Fibroblast of lung (primary cell): ENCODE results near the gene LAMP2. TPM values are rescaled to one million over a fixed set of nuclear protein-coding genes. Genes with fewer than 3 reads are reported as not detected.

Source experiments
- DNase-seq, 2 donors: peaks; one replicate each; pipeline versions ENCODE4 v3.0.0 to v3.0.0-alpha.2; 2010; ENCODE audit warnings: low read depth in 2 of 2
- H2AFZ ChIP-seq: 2 replicates; pipeline ENCODE4 v1.5.1; 2012; ENCODE audit warnings: low read length, control low read depth, inconsistent platforms
- H3K27ac ChIP-seq: 2 replicates; pipeline ENCODE4 v1.5.1; 2011; ENCODE audit warnings: low read length, control low read depth; ENCODE audit not compliant: insufficient read depth
- H3K27me3 ChIP-seq: 2 replicates; pipeline ENCODE4 v1.5.1; 2011; ENCODE audit warnings: mild to moderate bottlenecking, low read length; ENCODE audit not compliant: control insufficient read depth, insufficient read depth
- H3K36me3 ChIP-seq: 2 replicates; pipeline ENCODE4 v1.5.1; 2011; ENCODE audit warnings: low read length; ENCODE audit not compliant: control insufficient read depth, insufficient read depth
- H3K4me1 ChIP-seq: 2 replicates; pipeline ENCODE4 v1.5.1; 2011; ENCODE audit warnings: low read length; ENCODE audit not compliant: control insufficient read depth, insufficient read depth; ENCODE audit errors: extremely low read depth
- H3K4me2 ChIP-seq: 2 replicates; pipeline ENCODE4 v1.5.1; 2011; ENCODE audit warnings: low read length, control low read depth; ENCODE audit not compliant: insufficient read depth; ENCODE audit errors: extremely low read depth
- H3K4me3 ChIP-seq, 4 experiments: fragments of 200-600 bp in 1 of 4; sonication (generic) in 1 of 4; replicated peaks in 1 of 4; 2 replicates each; pipeline ENCODE4 v1.5.1; 2011 to 2016; ENCODE audit warnings: low read length in 4 of 4, low read depth in 3 of 4, mild to moderate bottlenecking in 3 of 4, control low read depth in 2 of 4, inconsistent platforms in 1 of 4, mixed read lengths in 1 of 4; ENCODE audit not compliant: insufficient read depth in 1 of 4; ENCODE audit errors: control extremely low read depth in 1 of 4
- H3K79me2 ChIP-seq: 2 replicates; pipeline ENCODE4 v1.5.1; 2012; ENCODE audit warnings: mild to moderate bottlenecking, low read length, inconsistent platforms; ENCODE audit not compliant: control insufficient read depth, insufficient read depth
- H3K9ac ChIP-seq: 2 replicates; pipeline ENCODE4 v1.5.1; 2011; ENCODE audit warnings: mild to moderate bottlenecking, low read length, control low read depth; ENCODE audit not compliant: insufficient read depth
- H3K9me3 ChIP-seq: 2 replicates; pipeline ENCODE4 v1.5.1; 2012; ENCODE audit warnings: low read depth, low read length; ENCODE audit not compliant: control insufficient read depth, insufficient read depth
- H4K20me1 ChIP-seq: 2 replicates; pipeline ENCODE4 v1.5.1; 2011; ENCODE audit warnings: low read length; ENCODE audit not compliant: control insufficient read depth, insufficient read depth; ENCODE audit errors: extremely low read depth
- CTCF ChIP-seq, 2 donors: IDR thresholded peaks in 1 of 2; conservative IDR thresholded peaks in 1 of 2; 1 replicate in 1 of 2; 2 replicates in 1 of 2; pipeline ENCODE4 v1.5.1; 2011 to 2012; ENCODE audit warnings: low read length in 2 of 2, control low read depth in 1 of 2, inconsistent platforms in 1 of 2, low read depth in 1 of 2, mild to moderate bottlenecking in 1 of 2
- EZH2 ChIP-seq: IDR thresholded peaks from 2 replicates; pipeline ENCODE4 v1.5.1; 2012; ENCODE audit warnings: low read length, control low read depth, mild to moderate bottlenecking; ENCODE audit errors: missing control alignments
- polyA minus RNA-seq: library from RNA; depleted of rRNA, polyadenylated mRNA; stranded (reverse); fragments of >200 nt; gene quantifications from 2 replicates; pipeline ENCODE4 v1.2.3, GENCODE V29; 2011; ENCODE audit warnings: low replicate concordance
- polyA plus RNA-seq, 2 donors: library from polyadenylated mRNA; depleted of rRNA in 1 of 2; stranded (reverse) in 1 of 2; unstranded in 1 of 2; fragments of >200 nt; gene quantifications; 2 replicates each; pipeline ENCODE4 v1.2.1, GENCODE V29; 2011 to 2012; ENCODE audit warnings: missing spikeins in 1 of 2
- total RNA-seq: library from RNA; depleted of rRNA; stranded (reverse); fragments of >200 nt; gene quantifications from 2 replicates; pipeline ENCODE4 v1.2.1, GENCODE V29; 2014

LAMP2 gene
- total RNA-seq (172 and 182 TPM in 2 replicates), polyA plus RNA-seq (159 and 196 TPM in 2 replicates), polyA minus RNA-seq (12.5 and 22.3 TPM in 2 replicates)
- polyA plus RNA-seq (2012), result 109 and 126 TPM in 2 replicates

- Histone ChIP-seq H3K79me2 (peaks cover 31% of the 10 kb centered on the region), H4K20me1 (no peaks in the 10 kb centered on the region), H2AFZ (no peak within 1 kb of the TSS), H3K9me3 (no peaks in the 10 kb centered on the region), H3K4me3 (peak within 1 kb of the TSS; percentile 75 to 91 (median 78)), H3K4me1 (no peaks in the 10 kb centered on the region), H3K27ac (peak within 1 kb of the TSS; percentile 86), H3K4me2 (peak within 1 kb of the TSS; percentile 75), H3K36me3 (no peaks in the 10 kb centered on the region), H3K9ac (peak within 1 kb of the TSS; percentile 68), H3K27me3 (no peaks in the 10 kb centered on the region)
- TF ChIP-seq CTCF (conservative IDR thresholded peaks at IDR 0.05 in 1 of 2, IDR thresholded peaks at IDR 0.05 in 1 of 2; ENCODE audit: low read depth in 1 of 2, low read length in 2 of 2) (no peak), EZH2 (no peak)
- peak; percentile 88 to 92 for DNase-seq
Measured at GRCh38 chrX:120468825-120469525, at the start of gene LAMP2. TSS of gene LAMP2 (minus strand) at chrX:120469296. CDS start at chrX:120469169, 127 bp downstream.

GRCh38 chrX:120517936-120518335 is 48.8 kb upstream of the LAMP2 start:
- Histone ChIP-seq H3K36me3 (no peaks in the 10 kb centered on the region), H3K79me2 (no peaks in the 10 kb centered on the region), H3K27ac (peak overlapping the region; percentile 51), H3K4me1 (no peaks in the 10 kb centered on the region), H3K9me3 (no peaks in the 10 kb centered on the region), H3K9ac (no peak overlapping the region), H4K20me1 (no peaks in the 10 kb centered on the region), H3K4me3 (no peak overlapping the region), H2AFZ (no peak overlapping the region), H3K27me3 (no peaks in the 10 kb centered on the region), H3K4me2 (no peak overlapping the region)
- TF ChIP-seq CTCF (conservative IDR thresholded peaks at IDR 0.05 in 1 of 2, IDR thresholded peaks at IDR 0.05 in 1 of 2; ENCODE audit: low read depth in 1 of 2, low read length in 2 of 2) (no peak), EZH2 (no peak)
- peak; percentile 76 to 85 for DNase-seq

- no peak overlapping the region for H3K4me2 ChIP-seq
- H3K4me1 ChIP-seq, result no peaks in the 10 kb centered on the region
- H3K9me3 ChIP-seq, result no peaks in the 10 kb centered on the region
- no peaks in the 10 kb centered on the region for H3K36me3 ChIP-seq
- DNase-seq, result peak; percentile 8 to 34
- TF ChIP-seq CTCF (conservative IDR thresholded peaks at IDR 0.05 in 1 of 2, IDR thresholded peaks at IDR 0.05 in 1 of 2; ENCODE audit: low read depth in 1 of 2, low read length in 2 of 2) (peak in 1 of 2 donors; percentile 34), EZH2 (no peak)
- H4K20me1 ChIP-seq, result no peaks in the 10 kb centered on the region
- H2AFZ ChIP-seq, result no peak overlapping the region
- H3K27me3 ChIP-seq, result no peaks in the 10 kb centered on the region
- no peaks in the 10 kb centered on the region for H3K79me2 ChIP-seq
- H3K4me3 ChIP-seq, result no peak overlapping the region
- no peak overlapping the region for H3K27ac ChIP-seq
- H3K9ac ChIP-seq, result no peak overlapping the region
Measured at GRCh38 chrX:120514236-120514635, 45.1 kb upstream of the LAMP2 start.
